GM21515 (cell line): ENCODE measurements around the gene OR8A1.

Experiments used
- ATAC-seq: cut with Tn5 transposase; IDR thresholded peaks from one replicate; pipeline ENCODE4 v1.9.1; 2021; ENCODE audit not compliant: unreplicated experiment

The OR8A1 gene

DNA sequence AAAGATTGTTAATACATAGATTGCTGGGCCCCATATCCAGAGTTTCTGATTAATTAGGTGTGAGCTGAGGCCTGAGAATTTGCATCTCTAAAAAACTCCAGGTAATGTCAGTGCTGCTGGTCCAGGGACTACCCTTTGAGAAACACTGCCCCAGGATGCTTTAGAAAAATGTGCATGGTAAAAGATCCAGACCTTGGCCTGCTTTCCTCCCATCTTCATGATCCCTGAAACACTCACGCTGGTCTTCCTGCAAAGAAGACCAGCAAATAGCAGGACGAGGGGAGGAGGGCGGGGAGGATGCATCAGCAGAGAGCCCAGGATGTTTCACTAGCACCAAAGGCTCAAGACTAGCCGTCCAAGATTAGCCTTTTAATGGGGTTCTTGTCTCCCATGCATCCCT lies at the start of gene OR8A1:
Gene OR8A1, plus strand, starts transcription at position 301 of the 400 bp plus-strand sequence. CDS start 123 bp downstream, outside the sequence.
- no peak for ATAC-seq

DNA sequence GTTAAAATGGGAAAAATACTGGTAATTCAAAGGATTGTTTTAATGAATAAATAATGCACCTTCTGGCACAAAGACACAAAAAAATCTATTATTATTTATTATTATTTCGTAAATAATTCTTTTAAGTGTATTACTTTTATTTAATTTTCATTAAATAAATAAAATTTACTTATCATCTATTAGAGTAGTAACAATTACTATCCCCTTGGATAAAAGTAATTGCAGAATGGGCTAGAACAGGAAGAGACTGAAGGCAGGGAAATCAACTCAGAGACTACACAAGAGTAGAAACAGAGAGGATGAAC lies 49.3 kb upstream of the OR8A1 start:
- ATAC-seq, result no peak

- ATAC-seq, result no peak
Observed at GRCh38 chr11:124533626-124534025, 36.2 kb upstream of the OR8A1 start.

- no peak for ATAC-seq
Observed at GRCh38 chr11:124534051-124534450, 35.7 kb upstream of the OR8A1 start.

GRCh38 chr11:124535552-124536232 lies 34.1 kb upstream of the OR8A1 start:
- no peak for ATAC-seq

DNA sequence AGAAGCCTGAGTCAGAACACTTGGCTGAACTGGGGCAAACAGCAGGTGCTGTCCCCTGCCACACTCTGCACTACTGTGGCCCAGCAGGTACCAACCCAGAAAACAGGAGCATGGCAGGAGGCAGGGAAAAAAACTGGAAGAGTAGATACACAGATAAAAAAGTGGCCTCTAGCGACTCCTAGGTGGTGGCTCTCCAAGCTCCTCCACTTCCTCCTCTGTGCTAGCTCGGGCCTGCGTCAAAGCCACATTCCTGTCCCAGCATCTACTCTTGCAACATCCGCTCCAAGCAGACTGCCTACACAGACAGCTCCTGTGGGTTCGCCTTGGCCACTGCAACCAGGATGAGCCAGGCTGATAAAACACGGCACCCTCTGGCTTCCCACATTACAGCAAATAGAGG lies 33.3 kb upstream of the OR8A1 start:
- ATAC-seq, result no peak

DNA sequence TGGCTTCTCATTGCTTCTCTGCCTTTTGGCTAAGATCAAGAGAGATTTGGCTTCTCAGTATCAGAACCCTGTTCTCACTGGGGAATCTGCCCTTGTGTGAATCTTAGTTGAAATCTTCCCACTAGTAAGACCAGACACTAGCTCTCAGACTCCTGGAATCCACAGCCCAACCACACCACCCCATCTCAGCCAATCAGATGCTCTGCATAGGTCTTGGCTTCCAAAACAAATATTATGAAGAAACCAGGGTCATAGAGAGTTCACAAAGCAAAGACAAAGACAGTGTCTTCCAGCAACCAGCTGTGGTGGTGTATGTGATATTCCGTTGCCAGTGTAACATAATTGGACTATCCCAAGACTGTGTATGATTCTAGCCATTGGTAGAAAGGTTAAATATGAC lies 31.8 kb upstream of the OR8A1 start:
- no peak for ATAC-seq

DNA sequence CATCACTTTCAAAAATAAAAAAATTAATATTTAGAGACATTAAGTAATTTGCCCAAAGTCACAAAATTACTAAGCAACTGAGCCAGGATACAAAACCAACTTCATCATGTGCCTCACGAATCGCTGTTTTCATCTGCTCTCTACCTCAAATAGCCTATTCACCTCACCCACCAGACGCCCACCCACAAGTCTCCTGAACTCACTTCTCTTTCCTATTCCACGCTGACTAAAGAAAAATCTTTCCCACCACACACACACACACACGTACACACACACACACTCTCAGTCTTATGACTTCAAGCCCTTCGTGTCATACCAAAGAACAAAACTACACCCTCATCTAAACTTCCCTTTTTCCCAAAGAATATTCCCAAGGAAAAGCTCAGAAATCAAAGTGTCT lies 28.6 kb upstream of the OR8A1 start:
- ATAC-seq, result no peak

GRCh38 chr11:124543145-124543544 lies 26.7 kb upstream of the OR8A1 start:
- no peak for ATAC-seq

DNA sequence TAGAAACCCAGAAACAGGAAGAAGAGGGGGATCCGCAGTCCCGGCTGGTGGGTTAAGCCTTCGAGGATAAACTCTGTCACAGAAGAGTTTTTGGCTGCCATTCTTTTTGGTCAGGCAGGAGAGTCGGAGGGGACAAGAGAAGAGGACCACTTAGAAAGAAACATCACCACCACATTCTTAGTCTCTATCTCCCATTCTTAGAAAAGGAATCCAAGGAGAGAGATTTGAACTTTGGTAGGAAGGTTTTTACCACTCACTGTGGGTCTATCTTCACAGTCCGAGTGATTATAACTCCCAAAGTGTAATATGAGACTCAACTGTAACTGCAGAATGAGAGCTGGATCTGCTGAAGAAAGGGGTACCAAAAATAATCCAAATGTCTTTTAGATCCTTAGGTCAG lies 26.2 kb upstream of the OR8A1 start, which contains the start of gene OR8B12:
Gene OR8B12, minus strand, starts transcription at position 101 of the 400 bp plus-strand sequence. Its CDS starts 0 bp downstream, at position 101.
- ATAC-seq, result no peak

GRCh38 chr11:124551189-124551588 lies 18.6 kb upstream of the OR8A1 start:
- ATAC-seq, result no peak

DNA sequence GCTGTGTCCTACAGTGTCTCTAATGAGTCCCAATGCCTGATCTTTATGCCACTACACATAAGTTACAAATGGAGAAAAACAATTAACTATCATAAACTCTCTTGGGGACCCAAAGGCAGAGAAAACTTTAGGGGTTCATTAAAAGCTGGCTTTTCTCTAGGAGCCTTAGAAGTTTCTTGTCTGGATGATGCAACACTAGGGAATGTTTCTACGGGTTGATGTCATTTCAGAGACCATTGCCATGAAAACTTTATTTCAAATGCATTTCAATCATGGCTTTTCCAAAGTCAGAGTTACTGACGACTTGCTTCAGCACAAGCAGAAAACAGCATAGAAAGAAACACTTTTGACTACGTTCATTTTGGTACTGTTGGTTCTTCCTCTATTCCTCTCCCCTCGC lies 17.8 kb upstream of the OR8A1 start:
- no peak for ATAC-seq

DNA sequence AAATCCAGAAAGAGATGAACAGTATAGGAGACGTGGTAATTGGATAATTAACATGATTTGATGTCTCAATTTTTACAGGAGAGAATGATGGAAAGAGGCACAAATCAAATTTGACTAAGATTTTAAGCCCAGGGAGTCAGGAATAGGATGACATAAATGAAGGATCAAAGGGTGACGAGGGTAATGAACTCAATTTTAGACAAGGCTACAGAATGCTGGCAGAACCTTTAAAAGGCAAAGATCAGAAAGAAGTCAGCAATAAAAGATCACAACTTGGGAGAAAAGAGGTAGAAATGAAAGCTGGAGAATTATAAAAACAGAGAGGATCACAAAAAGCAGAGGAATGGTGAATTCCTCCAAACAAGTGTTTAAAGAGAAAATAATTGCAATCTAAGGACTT lies 13.0 kb upstream of the OR8A1 start:
- ATAC-seq, result no peak

GRCh38 chr11:124570160-124570559 lies 363 bp downstream of the OR8A1 start:
- ATAC-seq, result no peak

DNA sequence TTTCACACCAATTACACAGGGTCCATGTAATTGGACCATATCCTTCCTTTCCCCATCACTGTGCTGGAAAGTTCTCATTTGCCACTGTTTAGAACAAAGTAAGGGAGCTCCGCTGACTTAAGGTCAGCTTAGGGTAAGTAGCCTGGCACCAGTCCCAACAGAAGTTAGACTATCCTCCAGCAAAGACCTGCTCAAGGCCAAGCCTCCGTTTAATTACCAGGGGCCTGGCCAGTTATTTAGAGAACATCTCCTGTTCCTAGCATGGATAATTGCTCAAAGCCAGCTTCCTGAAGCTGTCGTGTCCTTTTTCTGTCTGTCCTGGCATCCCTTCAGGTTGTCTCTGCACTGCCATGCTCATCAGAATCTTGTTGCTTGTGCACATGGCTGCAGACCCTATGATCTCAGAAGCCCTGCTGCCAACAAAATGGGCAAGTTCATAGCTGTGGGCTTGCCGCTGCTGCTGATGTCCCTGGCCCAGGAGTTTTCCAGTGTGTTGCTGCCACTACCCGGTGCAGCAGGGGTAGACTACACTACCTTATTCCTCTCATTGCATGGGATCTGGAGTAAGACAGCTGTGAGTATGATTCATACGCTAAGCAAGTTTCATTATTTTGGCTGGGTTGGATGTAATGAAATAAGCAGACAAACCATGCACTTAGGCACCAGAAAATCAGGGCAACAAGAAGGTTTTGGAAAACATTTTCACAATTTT lies 8.1 kb downstream of the OR8A1 start:
- ATAC-seq, result no peak

DNA sequence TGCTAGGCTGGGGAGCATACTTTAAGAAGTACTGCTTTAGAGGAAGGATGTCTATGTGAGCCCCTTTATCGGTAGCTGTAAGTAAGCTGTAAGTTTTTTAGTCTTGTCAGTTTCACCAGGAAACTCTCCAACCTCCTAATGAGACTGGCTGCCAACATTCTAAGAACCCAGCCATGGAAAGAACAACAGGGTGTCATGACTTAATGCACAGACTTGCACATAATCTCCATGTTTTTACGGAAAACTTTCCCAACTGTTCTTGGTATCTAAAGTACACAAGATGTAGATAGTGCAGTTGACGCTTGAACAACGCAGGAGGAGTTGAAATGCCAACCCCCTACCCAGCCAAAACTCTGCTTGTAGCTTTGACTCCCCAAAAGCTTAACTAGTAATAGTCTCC lies 9.0 kb downstream of the OR8A1 start:
- ATAC-seq, result no peak

GRCh38 chr11:124581817-124582216 lies 12.0 kb downstream of the OR8A1 start:
- no peak for ATAC-seq

GRCh38 chr11:124582565-124582964 lies 12.8 kb downstream of the OR8A1 start:
- ATAC-seq, result no peak

DNA sequence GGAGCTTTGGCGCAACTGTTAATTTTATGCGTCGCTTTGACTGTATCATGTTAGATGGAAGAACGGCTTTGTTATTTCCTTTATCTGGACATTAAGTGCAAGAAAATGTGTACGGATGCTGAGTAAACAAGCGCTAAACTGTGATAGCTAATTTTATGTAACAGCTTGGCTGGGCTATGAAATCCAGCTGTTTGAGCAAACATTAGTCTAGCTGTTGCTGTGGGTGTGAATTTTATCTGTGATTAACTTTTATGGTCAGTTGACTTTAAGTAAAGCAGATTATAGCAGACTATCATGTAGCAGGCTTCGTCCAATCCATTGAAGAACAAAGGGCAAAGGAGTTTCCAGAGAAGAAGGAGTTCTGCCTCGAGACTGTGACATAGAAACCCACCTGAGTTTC lies 14.0 kb downstream of the OR8A1 start:
- ATAC-seq, result no peak

DNA sequence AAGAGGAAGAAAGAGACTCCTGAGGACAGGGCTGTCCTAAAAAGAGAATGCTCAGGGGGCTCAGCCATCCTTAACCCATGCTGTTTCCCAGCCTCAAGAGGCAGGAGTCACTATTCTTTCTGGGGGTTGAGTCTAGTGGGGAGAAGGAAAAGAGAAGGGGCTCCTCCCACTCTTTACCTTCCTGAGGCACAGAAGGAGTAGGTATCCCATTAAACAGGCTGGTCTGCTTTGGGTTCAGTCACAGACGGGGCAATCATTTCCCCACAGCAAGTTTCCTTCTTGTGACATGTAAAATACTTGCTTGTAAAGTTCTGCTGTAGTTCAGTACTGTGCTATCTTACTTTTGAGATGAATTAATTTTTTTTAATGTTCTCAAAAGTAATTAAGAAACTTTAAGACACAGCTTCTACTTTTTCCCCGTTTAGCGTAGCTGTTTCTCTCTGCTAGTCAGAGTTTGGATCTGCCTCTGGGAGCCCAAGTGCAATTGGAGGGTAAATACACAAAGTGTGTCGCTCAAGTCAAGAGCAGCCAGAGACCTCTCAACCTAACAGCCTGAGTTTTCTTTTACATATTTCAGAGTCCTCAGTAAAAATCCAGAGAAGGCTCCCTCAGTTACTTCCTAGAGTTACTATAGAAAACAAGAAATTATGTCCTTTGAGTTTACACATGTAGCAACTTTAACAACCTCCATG lies 15.0 kb downstream of the OR8A1 start:
- no peak for ATAC-seq

GRCh38 chr11:124586238-124586860 lies 16.6 kb downstream of the OR8A1 start:
- ATAC-seq, result no peak

DNA sequence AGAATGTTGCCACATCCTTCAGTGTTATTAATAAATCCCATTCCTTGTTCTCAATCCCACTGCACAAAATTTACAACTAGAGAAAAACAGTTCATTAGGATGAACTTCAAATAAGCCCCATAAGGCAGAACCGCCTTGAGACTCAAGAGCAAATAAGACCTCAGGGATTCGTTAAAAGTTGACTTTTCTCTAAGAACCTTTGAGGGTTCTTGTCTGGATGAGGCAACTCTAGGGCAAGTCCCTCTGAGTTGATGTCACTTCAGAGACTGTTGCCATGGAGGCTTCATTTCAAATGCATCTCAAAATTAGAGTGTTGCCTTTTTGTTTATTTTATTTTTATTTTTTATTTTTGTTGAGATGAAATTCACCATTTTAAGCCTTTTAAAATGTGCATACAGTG lies 21.6 kb downstream of the OR8A1 start:
- no peak for ATAC-seq
